ENCODE measurements around the gene DENND6A.

DNA sequence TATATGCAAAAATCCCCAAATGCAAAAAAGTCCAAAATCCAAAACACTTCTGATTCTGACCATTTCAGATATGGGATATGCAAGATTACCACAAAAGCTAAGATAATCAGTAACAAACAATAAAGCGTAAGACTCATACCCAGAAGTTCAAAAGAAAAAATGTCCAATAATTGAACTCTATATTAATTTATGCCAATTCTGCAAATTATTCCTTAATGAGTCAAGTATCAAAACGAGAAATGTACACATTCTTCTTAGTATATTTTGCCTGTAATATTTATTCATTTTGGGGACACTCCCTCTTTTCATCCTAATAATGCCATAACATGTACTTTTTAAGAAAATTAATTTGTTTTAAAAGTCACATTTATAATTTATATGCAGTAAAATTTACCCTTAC lies 37.1 kb downstream of the DENND6A start:
- TF ChIP-seq CTCF (conservative IDR thresholded peaks at IDR 0.05; ENCODE audit: low read length) (no peak), EZH2phosphoT487 (IDR thresholded peaks at IDR 0.05; ENCODE audit: borderline replicate concordance, low read depth, low read length) (no peak)

Data from OCI-LY7 (cell line).